Activated CD8-positive, alpha-beta T cell treated with anti-CD3 and anti-CD28 coated beads, Interleukin-2, amount 10 ng/mL, durations not matched to agents 7 days and 5 days (primary cell): ENCODE data around the gene TFF1. TPM values are rescaled to one million over a fixed set of nuclear protein-coding genes. Genes with fewer than 3 reads are reported as not detected.

Experiments used
- ATAC-seq: fragments of 150-1000 bp; cut with Tn5 transposase; one replicate; pipeline ENCODE4 v1.10.0; 2021; ENCODE audit warnings: moderate library complexity
- CTCF ChIA-PET: fragments of 350-600 bp; sonication (Branson Sonifier 250); formaldehyde crosslinking; loops from one replicate; lab custom pipeline; 2021; ENCODE audit warnings: antibody characterized with exemption; lab: Charles Lee
- POLR2A ChIA-PET: fragments of 350-600 bp; sonication (Branson Sonifier 250); formaldehyde crosslinking; loops from one replicate; lab custom pipeline; 2021; ENCODE audit warnings: antibody characterized with exemption; lab: Charles Lee
- DNase-seq: peaks from one replicate; pipeline ENCODE4 v3.0.0-alpha.2; 2020
- H3K27ac Mint-ChIP-seq: one replicate; pipeline ENCODE4 v1.8.0; 2021; ENCODE audit warnings: mild to moderate bottlenecking, mixed read lengths
- H3K27me3 Mint-ChIP-seq: one replicate; pipeline ENCODE4 v1.8.0; 2021; ENCODE audit warnings: low read depth, mixed read lengths
- H3K36me3 Mint-ChIP-seq: one replicate; pipeline ENCODE4 v1.8.0; 2021; ENCODE audit warnings: low read depth, mixed read lengths
- H3K4me1 Mint-ChIP-seq: one replicate; pipeline ENCODE4 v1.8.0; 2021; ENCODE audit warnings: low read depth, mixed read lengths
- H3K4me3 Mint-ChIP-seq: one replicate; pipeline ENCODE4 v1.8.0; 2021; ENCODE audit warnings: mild to moderate bottlenecking, mixed read lengths
- H3K9me3 Mint-ChIP-seq: one replicate; pipeline ENCODE4 v1.8.0; 2022; ENCODE audit warnings: mixed read lengths; ENCODE audit not compliant: insufficient read depth
- total RNA-seq, 2 experiments: library from RNA; stranded (reverse); gene quantifications; one replicate each; pipeline ENCODE4 v1.2.3, GENCODE V29; 2021

Gene TFF1
- total RNA-seq, 2 experiments from 2014 or later = not detected

DNA sequence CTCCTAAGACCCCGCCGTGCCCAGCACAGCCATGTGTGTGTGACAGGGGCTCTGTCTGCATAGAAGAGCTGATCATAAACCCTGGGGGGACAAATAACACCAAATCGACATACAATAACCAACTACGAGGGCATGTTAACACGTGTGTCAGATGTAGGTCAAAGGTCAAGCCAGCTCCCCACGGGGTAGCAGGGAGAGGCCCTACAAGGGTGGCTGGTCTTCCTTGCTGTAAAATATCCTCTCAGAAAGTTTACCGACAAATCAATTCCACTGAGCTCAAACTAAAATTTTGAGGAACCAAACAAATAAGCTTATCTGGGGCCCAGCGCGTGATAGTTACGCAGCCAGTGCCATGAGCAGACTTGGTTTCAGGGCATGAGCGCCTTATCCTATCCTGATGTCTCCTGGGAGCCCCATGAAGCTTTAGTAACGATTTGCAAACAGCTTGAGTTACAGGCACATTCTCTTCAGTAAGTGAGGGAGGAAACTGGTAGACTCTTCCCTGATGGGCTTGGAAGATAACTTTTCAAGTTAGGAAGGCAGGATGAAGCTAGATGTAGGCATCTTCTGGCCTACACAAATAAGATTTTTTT lies 32.2 kb upstream of the TFF1 start:
- ChIA-PET POLR2A (interaction anchor here (0.7 to 1.2 kb wide), 4 partner anchors 11 to 26 kb away, joined by 3 read pairs; no protein-coding TSS in a partner anchor), CTCF (interaction anchor here (0.7 to 1.2 kb wide), 7 partner anchors 13 to 61 kb away, joined by 3 to 5 read pairs (median 4); no protein-coding TSS in a partner anchor)
- Mint-ChIP-seq H3K36me3 (peaks cover 24% of the 10 kb centered on the region), H3K9me3 (peaks cover 9% of the 10 kb centered on the region), H3K27ac (peak overlapping the region; percentile 50), H3K4me3 (no peak overlapping the region), H3K4me1 (peaks cover 61% of the 10 kb centered on the region), H3K27me3 (no peaks in the 10 kb centered on the region)
- ATAC-seq (no peak), DNase-seq (no peak)

DNA sequence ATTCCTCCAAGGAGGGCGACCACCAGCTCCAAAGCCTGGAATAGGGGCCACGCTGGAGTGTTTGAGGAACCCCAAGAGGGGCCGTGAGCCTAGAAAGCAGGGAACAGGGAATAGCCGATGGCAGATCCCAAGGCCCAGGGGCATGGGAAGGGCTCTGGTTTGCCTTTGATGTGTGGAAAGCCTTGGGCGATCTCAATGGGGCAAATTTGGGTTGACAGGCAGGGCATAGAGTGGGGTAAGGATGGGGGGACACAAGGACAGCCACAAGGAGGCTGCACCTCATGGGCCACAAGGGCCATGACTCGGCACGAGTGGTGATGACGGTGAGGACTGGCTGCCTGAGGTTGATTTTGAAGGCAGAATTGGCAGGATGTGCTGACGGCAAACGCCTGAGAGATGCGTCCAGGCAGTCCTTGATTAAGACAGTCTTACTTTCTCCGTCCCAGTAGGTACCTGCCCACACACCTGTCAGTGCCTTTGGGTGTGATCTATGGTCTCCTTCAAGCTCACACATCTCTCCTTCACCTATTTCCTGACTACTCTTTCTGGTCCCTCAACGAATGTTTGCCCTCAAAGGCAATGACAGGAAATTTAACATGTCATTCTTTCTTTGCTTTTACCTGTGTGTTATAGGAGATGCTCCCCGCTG lies 31.5 kb upstream of the TFF1 start:
- DNase-seq (no peak), ATAC-seq (peak; percentile 24)
- peaks cover 9% of the 10 kb centered on the region for H3K9me3 Mint-ChIP-seq
- H3K36me3 Mint-ChIP-seq = peaks cover 24% of the 10 kb centered on the region
- H3K4me3 Mint-ChIP-seq = no peak overlapping the region
- H3K4me1 Mint-ChIP-seq = peaks cover 62% of the 10 kb centered on the region
- ChIA-PET CTCF (interaction anchor here (1.0 to 1.2 kb wide), 3 partner anchors 14 to 25 kb away, joined by 4 to 5 read pairs (median 4); no protein-coding TSS in a partner anchor), POLR2A (interaction anchor here (0.8 to 1.2 kb wide), 3 partner anchors 12 to 23 kb away, joined by 3 read pairs; no protein-coding TSS in a partner anchor)
- no peaks in the 10 kb centered on the region for H3K27me3 Mint-ChIP-seq
- H3K27ac Mint-ChIP-seq = peak overlapping the region; percentile 50

DNA sequence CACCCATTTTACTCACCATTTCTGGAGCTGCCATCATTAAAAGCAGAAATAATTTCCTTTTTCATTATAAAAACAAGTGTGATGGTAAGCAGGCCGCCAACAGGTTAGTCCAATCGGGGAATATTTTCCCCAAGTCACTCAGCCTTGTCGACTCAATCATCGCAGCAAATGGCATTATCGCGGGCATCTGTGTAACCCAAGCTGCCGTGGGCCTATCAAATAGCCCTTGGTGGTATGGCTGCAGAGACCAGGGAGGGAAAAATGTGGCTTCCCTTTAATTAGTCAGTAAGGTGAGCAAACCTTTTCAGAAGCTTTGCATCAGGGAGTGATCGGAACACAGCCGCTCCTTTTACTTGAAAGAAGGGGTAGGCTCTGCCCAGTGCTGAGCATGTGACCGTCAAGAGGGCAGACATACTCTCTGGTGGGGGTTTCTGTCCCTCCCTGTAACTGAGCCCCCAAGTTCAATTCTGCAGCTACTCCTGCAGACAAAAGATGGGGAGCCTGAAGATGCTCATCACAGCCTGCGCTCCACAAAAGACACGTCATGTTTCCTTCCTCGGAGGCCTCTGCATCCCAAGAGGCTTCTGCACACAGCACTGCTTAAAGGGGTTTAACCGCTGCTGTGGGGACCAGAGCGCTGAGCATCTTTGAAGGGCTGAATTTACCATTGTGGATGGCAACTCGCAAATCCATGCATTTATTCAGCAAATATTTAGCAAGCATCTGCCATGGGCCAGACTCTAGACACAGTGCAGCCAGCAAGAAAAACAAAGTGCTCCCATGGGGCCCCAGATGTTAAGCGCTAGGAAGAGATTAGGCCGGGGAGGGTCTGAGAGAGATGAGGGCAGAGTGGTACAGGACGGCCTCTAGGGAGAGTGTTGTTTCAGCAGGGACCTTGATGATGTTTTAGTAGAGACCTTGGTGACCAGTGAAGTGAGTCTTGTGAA lies 30.7 kb upstream of the TFF1 start:
- DNase-seq = no peak
- H3K27ac Mint-ChIP-seq = peak overlapping the region; percentile 50
- H3K27me3 Mint-ChIP-seq = no peaks in the 10 kb centered on the region
- H3K36me3 Mint-ChIP-seq = peaks cover 23% of the 10 kb centered on the region
- peaks cover 63% of the 10 kb centered on the region for H3K4me1 Mint-ChIP-seq
- ATAC-seq = no peak
- no peak overlapping the region for H3K4me3 Mint-ChIP-seq
- POLR2A ChIA-PET = no interaction called here
- H3K9me3 Mint-ChIP-seq = peaks cover 8% of the 10 kb centered on the region
- CTCF ChIA-PET = interaction anchor here (1.0 to 1.2 kb wide), 2 partner anchors 16 to 36 kb away, joined by 3 read pairs; no protein-coding TSS in a partner anchor

DNA sequence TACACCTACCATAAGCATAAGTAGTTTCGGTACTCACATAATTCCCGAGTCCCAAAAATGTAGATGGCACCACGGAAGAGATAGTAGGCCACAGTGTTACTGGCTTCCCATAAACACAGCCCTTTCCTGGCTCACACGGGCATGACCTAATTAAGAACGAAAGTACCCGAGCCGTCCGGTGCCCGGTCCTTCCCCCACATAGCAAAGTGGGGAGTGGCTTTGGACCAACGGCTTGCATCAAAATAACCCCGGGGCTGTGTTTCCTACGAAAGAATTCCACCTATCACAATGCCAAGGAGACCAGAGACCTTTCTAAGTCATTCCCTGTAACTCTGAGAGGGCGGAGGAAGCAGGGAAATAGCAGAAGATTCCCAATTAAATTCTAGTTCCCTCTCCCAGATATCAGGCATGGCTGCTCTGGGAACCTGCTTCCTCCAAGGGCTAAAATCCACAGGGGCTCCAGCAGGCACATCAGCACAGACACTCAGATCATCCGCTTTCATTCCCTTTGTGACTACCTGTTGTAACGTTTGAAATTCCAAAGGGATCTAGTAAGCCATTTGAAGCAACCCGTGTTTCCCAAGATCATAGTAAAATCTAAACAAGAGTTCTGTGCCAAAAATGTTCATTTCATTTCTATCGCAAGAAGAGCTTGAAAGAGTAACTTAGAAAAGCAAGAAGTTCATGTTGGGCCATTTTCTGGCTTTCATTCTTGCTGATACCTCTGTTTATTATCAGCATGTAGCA lies 29.7 kb upstream of the TFF1 start, which contains the start of gene TMPRSS3:
TMPRSS3 (minus strand) TSS at position 148 of the 747 bp plus-strand sequence. CDS start 635 bp downstream, outside the sequence.
- Mint-ChIP-seq H3K36me3 (peaks cover 16% of the 10 kb centered on the region), H3K4me1 (peaks cover 65% of the 10 kb centered on the region), H3K4me3 (no peak within 1 kb of the TSS), H3K27ac (no peak within 1 kb of the TSS), H3K27me3 (no peaks in the 10 kb centered on the region), H3K9me3 (no peaks in the 10 kb centered on the region)
- ATAC-seq = no peak
- CTCF ChIA-PET = interaction anchor here (1.0 to 1.2 kb wide), 2 partner anchors 15 to 35 kb away, joined by 3 read pairs; no protein-coding TSS in a partner anchor
- POLR2A ChIA-PET = no interaction called here
- DNase-seq = no peak

DNA sequence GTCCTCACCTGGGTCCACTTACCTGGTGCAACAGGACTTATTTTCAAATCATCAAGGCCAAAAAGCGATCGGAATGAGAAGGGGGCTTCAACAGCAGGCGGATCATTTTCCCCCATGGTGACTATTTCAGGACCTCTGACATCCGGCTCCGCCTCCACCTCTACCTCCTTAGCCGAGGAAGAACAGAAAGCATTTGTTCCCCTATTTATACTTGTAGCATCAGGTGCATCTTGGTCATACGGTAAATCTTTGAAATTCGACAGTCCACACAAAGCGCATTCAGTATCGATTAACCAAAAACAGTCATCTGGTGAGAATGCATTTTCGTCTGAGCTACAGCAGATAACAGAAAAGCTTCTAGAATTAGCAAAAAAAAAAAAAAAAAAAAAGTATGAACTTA lies 29.0 kb upstream of the TFF1 start:
- H3K27ac Mint-ChIP-seq = no peak overlapping the region
- no peak overlapping the region for H3K4me3 Mint-ChIP-seq
- peaks cover 15% of the 10 kb centered on the region for H3K36me3 Mint-ChIP-seq
- no peaks in the 10 kb centered on the region for H3K9me3 Mint-ChIP-seq
- ATAC-seq (no peak), DNase-seq (no peak)
- no peaks in the 10 kb centered on the region for H3K27me3 Mint-ChIP-seq
- peaks cover 66% of the 10 kb centered on the region for H3K4me1 Mint-ChIP-seq
- ChIA-PET CTCF (no interaction called here), POLR2A (no interaction called here)

DNA sequence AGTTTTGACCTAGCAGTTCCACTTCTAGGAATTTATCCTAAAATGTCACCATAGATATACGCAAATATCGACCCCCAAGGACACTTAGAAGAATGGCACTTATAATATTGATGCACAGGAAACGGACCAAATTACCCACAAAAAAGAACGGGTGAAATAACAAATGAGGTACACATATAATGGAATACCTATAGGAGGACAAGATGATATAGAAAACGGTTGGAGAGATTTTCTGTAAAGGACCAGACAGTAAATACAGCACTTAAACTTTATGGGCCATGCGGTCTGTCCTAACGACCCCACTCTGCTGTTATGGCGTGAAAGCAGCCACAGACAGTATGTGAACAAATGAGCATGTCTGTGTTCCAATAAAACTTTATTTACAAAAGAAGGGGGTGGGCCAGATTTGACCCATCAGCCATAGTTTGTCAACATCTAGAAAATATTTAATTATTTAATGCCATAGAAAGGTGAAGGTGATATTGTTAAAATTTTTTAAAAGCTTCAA lies 27.2 kb upstream of the TFF1 start:
- H3K27ac Mint-ChIP-seq = peak overlapping the region; percentile 74
- H3K9me3 Mint-ChIP-seq = no peaks in the 10 kb centered on the region
- H3K4me3 Mint-ChIP-seq = peak overlapping the region; percentile 42
- ATAC-seq (peak; percentile 38), DNase-seq (no peak)
- no peaks in the 10 kb centered on the region for H3K27me3 Mint-ChIP-seq
- ChIA-PET CTCF (interaction anchor here (0.7 to 3.3 kb wide), 11 partner anchors 8 to 248 kb away, joined by 3 to 23 read pairs (median 5); partner anchors contain the start of gene UBASH3A), POLR2A (interaction anchor here (0.6 to 3.6 kb wide), 10 partner anchors 10 to 119 kb away, joined by 3 to 52 read pairs (median 4); partner anchors contain the start of gene UBASH3A)
- H3K36me3 Mint-ChIP-seq = peaks cover 21% of the 10 kb centered on the region
- H3K4me1 Mint-ChIP-seq = peaks cover 73% of the 10 kb centered on the region

DNA sequence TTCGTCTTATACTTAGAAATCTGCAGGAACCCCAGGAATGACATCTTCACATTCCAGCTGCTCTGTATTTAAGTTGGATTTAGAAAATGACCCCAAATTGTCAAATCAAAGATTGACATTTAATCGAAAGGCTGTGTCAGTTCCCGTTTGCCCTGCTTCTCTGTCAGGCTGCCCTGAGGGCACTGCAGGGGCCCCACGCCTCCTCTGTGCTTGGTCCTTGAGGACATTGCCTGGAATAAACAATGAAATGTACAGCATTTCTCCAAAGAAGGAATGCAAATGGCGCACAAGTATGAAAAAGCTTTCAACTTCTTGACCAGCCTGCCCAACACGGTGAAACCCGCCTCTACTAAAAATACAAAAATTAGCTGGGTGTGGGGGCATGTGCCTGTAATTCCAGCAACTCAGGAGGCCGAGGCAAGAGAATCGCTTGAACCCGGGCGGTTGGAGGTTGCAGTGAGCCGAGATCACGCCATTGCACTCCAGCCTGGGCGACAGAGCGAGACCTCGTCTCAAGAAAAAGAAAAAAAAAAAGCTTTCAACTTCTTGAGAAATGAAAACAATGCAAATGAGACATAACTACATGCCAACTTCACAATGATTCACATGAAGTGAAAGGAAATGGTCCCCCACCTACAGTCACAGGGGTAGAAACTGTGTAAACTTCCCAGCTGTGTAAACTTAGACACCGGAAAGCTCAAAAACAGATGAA lies 26.6 kb upstream of the TFF1 start:
- ChIA-PET POLR2A (interaction anchor here (0.6 to 3.6 kb wide), 8 partner anchors 10 to 119 kb away, joined by 3 to 52 read pairs (median 4); partner anchors contain the start of gene UBASH3A), CTCF (interaction anchor here (0.7 to 3.3 kb wide), 11 partner anchors 9 to 248 kb away, joined by 3 to 23 read pairs (median 5); partner anchors contain the start of gene UBASH3A)
- Mint-ChIP-seq H3K27ac (peak overlapping the region; percentile 74), H3K4me1 (peaks cover 73% of the 10 kb centered on the region), H3K9me3 (no peaks in the 10 kb centered on the region), H3K27me3 (no peaks in the 10 kb centered on the region), H3K36me3 (peaks cover 24% of the 10 kb centered on the region), H3K4me3 (peak overlapping the region; percentile 42)
- DNase-seq = no peak
- peak; percentile 73 for ATAC-seq

DNA sequence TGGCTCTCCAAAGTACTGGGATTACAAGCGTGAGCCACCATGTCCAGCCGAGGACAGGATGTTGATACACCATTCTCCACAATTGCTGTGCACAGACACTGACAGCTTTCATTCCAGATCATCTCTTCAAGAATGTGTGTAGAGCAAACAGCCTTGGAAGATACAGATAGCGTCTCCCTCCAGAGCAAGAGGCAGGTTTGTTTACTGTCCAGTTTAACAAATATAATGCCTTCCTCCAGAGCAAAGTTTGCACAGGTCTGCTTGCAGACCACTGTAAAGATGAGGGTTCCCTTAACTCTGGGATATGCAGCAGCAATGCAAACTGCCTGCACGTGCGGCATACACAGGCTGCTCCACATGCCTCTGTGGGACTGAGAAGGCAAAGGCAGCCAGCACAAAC lies 25.0 kb upstream of the TFF1 start:
- ATAC-seq = no peak
- no peak for DNase-seq
- H3K4me1 Mint-ChIP-seq = peaks cover 75% of the 10 kb centered on the region
- H3K9me3 Mint-ChIP-seq = no peaks in the 10 kb centered on the region
- H3K27me3 Mint-ChIP-seq = no peaks in the 10 kb centered on the region
- H3K36me3 Mint-ChIP-seq = peaks cover 32% of the 10 kb centered on the region
- POLR2A ChIA-PET = interaction anchor here (3.6 kb wide), 1 partner anchor 12 kb away, joined by 52 read pairs; the partner anchor contains the start of gene UBASH3A
- CTCF ChIA-PET = interaction anchor here (0.9 to 3.3 kb wide), 3 partner anchors 12 to 31 kb away, joined by 3 to 23 read pairs (median 10); partner anchors contain the start of gene UBASH3A
- no peak overlapping the region for H3K4me3 Mint-ChIP-seq
- H3K27ac Mint-ChIP-seq = no peak overlapping the region

DNA sequence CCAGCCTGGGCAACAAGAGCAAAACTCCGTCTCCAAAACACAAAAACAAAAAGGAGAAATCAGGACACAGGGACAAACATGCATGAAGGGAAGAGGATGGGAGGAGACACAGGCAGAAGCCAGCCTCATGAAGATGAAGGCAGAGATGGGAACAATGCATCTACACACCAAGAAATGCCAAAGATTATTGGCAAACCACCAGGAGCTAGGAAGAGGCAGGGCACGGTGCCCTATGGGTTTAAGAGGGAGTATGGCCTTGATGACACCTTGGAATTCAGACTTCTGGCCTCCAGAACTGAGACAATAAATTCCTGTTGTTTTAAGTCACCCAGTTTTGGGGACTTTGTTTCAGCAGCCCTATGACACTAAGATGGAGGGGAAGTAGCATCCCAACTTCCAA lies 24.4 kb upstream of the TFF1 start:
- ChIA-PET POLR2A (no interaction called here), CTCF (interaction anchor here (0.9 kb wide), 1 partner anchor 13 kb away, joined by 3 read pairs; the partner anchor contains the start of gene UBASH3A)
- ATAC-seq (no peak), DNase-seq (no peak)
- Mint-ChIP-seq H3K27ac (peak overlapping the region; percentile 73), H3K4me1 (peaks cover 75% of the 10 kb centered on the region), H3K4me3 (no peak overlapping the region), H3K27me3 (no peaks in the 10 kb centered on the region), H3K36me3 (peaks cover 32% of the 10 kb centered on the region), H3K9me3 (no peaks in the 10 kb centered on the region)

DNA sequence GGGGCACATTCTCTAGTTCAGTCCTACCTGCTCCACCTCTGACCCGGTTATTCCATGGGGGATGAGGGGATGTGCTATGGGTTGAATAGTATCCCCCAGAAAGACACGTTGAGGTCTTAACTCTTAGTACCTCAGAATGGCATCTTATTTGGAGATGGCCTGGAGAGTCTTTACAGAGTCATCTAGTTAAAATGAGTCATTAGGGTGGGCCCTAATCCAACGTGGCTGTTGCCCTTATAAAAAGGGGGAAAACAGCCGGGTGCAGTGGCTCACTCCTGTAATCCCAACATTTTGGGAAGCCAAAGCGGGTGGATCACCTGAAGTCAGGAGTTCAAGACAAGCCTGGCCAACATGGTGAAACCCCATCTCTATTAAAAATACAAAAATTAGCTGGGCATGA lies 23.9 kb upstream of the TFF1 start:
- ChIA-PET CTCF (no interaction called here), POLR2A (no interaction called here)
- H3K4me3 Mint-ChIP-seq = no peak overlapping the region
- peak overlapping the region; percentile 73 for H3K27ac Mint-ChIP-seq
- DNase-seq (no peak), ATAC-seq (no peak)
- H3K9me3 Mint-ChIP-seq = no peaks in the 10 kb centered on the region
- peaks cover 80% of the 10 kb centered on the region for H3K4me1 Mint-ChIP-seq
- peaks cover 34% of the 10 kb centered on the region for H3K36me3 Mint-ChIP-seq
- H3K27me3 Mint-ChIP-seq = no peaks in the 10 kb centered on the region
